ENCODE results near the gene PEAK3. TPM values are rescaled to one million over a fixed set of nuclear protein-coding genes. Genes with fewer than 3 reads are reported as not detected.
A peak's percentile ranks its signal among the peaks of the same experiment; 100 is the strongest.

PEAK3 gene
- total and polyA plus RNA-seq, 7 donors = 0.01 to 0.20 (median 0.13) TPM; not detected in 1

- no peak for TF ChIP-seq CTCF (IDR thresholded peaks at IDR 0.05)
- Histone ChIP-seq H3K27ac (no peak overlapping the region), H3K4me1 (no peaks in the 10 kb centered on the region), H3K36me3 (ENCODE audit: insufficient read depth in 1 of 2, low read depth in 1 of 2) (peaks cover 0 to 9% of the 10 kb centered on the region in 2 donors), H3K27me3 (ENCODE audit: insufficient read depth in 3 of 3, low read length in 2 of 3) (peaks cover 0 to 3% (median 0%) of the 10 kb centered on the region in 3 donors), H3K9me3 (peaks cover 3% of the 10 kb centered on the region), H3K4me3 (no peak overlapping the region)
- ATAC-seq (no peak), DNase-seq (no peak)
- intact Hi-C loops (cut with DNase I) = loop anchor here (5.0 to 10.0 kb wide), 3 partner anchors 40 to 165 kb away; partner anchors contain the start of genes AP3D1 (in 1 of the 2), PLEKHJ1 (in 1 of the 2) and SF3A2 (in 1 of the 2)
- WGBS, 3 donors = 90 to 97% (median 94%) methylated on average over 13 of the region's 13 CpGs
Measured at GRCh38 chr19:2317300-2317699, 35.3 kb upstream of the PEAK3 start.

GRCh38 chr19:2315818-2316353, 33.9 kb upstream of the PEAK3 start:
- no peaks in the 10 kb centered on the region for H3K36me3 ChIP-seq (ENCODE audit: insufficient read depth in 1 of 2, low read depth in 1 of 2)
- H3K27me3 ChIP-seq (ENCODE audit: insufficient read depth in 3 of 3, low read length in 2 of 3) = peaks cover 0 to 7% (median 0%) of the 10 kb centered on the region in 3 donors
- H3K27ac ChIP-seq = no peak overlapping the region

GRCh38 chr19:2315121-2315817, 33.3 kb upstream of the PEAK3 start:
- Histone ChIP-seq H3K27me3 (ENCODE audit: insufficient read depth in 3 of 3, low read length in 2 of 3) (peaks cover 0 to 7% (median 0%) of the 10 kb centered on the region in 3 donors), H3K9me3 (peaks cover 3% of the 10 kb centered on the region), H3K36me3 (ENCODE audit: insufficient read depth in 1 of 2, low read depth in 1 of 2) (no peaks in the 10 kb centered on the region), H3K27ac (no peak overlapping the region), H3K4me3 (no peak overlapping the region), H3K4me1 (no peaks in the 10 kb centered on the region)
- ATAC-seq (no peak), DNase-seq (no peak)
- intact Hi-C loops (cut with DNase I) = loop anchor here (5.0 to 10.0 kb wide), 3 partner anchors 38 to 163 kb away; partner anchors contain the start of genes AP3D1 (in 1 of the 2), PLEKHJ1 (in 1 of the 2) and SF3A2 (in 1 of the 2)
- no peak for TF ChIP-seq CTCF (IDR thresholded peaks at IDR 0.05)
- WGBS, 3 donors = 86 to 89% (median 86%) methylated on average over 7 of the region's 7 CpGs

More at GRCh38 chr19:2315818-2316353, 33.9 kb upstream of the PEAK3 start:
- peak; percentile 45 for TF ChIP-seq CTCF (IDR thresholded peaks at IDR 0.05)
- Histone ChIP-seq H3K9me3 (peaks cover 3% of the 10 kb centered on the region), H3K4me3 (no peak overlapping the region), H3K4me1 (no peaks in the 10 kb centered on the region)
- WGBS, 3 donors = 25 to 30% (median 28%) methylated on average over 22 of the region's 22 CpGs
- intact Hi-C loops (cut with DNase I) = loop anchor here (5.0 to 10.0 kb wide), 3 partner anchors 39 to 164 kb away; partner anchors contain the start of genes AP3D1 (in 1 of the 2), PLEKHJ1 (in 1 of the 2) and SF3A2 (in 1 of the 2)
- peak; percentile 64 to 80 for DNase-seq
- peak; percentile 71 to 89 (median 81) for ATAC-seq

GRCh38 chr19:2312820-2313501, 31.0 kb upstream of the PEAK3 start:
- ATAC-seq (no peak), DNase-seq (no peak)
- Histone ChIP-seq H3K9me3 (peaks cover 3% of the 10 kb centered on the region), H3K27me3 (ENCODE audit: insufficient read depth in 3 of 3, low read length in 2 of 3) (peaks cover 0 to 7% (median 3%) of the 10 kb centered on the region in 3 donors), H3K36me3 (ENCODE audit: insufficient read depth in 1 of 2, low read depth in 1 of 2) (no peaks in the 10 kb centered on the region), H3K27ac (no peak overlapping the region), H3K4me1 (no peaks in the 10 kb centered on the region), H3K4me3 (no peak overlapping the region)
- 33 to 37% (median 35%) methylated on average over 26 to 28 of the region's 28 CpGs for WGBS, 3 donors
- TF ChIP-seq CTCF (IDR thresholded peaks at IDR 0.05) = no peak
- intact Hi-C loops (cut with DNase I) = loop anchor here in 1 of 2 donors (10.0 kb wide), 1 partner anchor 78 kb away; the partner anchor contains the start of genes PLEKHJ1 and SF3A2
